LNCAP (cell line): ENCODE measurements around the gene PBRM1.
A peak's percentile ranks its signal among the peaks of the same experiment; 100 is the strongest.

Experiments used
- TF ChIP-seq, protein P1 (sequence below): fragments of 450-650 bp; IDR thresholded peaks from 2 replicates; pipeline ENCODE4 v1.5.1; 2017; ENCODE audit warnings: mild to moderate bottlenecking

Gene PBRM1

DNA sequence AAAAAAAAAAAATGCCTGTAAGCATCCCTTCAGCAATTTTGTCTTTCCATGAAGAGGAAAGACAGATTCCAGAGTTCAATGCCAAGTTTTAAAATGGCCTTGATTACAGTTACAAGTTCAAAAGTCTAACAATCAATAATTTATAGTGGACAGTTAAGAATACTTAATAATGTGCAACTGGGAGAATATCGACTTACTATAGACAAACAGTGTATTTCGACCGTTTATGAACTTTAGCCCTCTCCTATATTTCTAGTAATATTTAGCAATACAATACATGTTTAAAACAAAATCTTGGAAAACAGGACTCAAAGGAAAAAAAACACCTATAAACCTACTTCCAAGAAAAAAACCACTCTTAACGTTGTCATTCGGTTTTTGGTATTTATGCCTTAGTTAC, 1.5 kb downstream of the PBRM1 start:
- TF ChIP-seq, protein P1, sequence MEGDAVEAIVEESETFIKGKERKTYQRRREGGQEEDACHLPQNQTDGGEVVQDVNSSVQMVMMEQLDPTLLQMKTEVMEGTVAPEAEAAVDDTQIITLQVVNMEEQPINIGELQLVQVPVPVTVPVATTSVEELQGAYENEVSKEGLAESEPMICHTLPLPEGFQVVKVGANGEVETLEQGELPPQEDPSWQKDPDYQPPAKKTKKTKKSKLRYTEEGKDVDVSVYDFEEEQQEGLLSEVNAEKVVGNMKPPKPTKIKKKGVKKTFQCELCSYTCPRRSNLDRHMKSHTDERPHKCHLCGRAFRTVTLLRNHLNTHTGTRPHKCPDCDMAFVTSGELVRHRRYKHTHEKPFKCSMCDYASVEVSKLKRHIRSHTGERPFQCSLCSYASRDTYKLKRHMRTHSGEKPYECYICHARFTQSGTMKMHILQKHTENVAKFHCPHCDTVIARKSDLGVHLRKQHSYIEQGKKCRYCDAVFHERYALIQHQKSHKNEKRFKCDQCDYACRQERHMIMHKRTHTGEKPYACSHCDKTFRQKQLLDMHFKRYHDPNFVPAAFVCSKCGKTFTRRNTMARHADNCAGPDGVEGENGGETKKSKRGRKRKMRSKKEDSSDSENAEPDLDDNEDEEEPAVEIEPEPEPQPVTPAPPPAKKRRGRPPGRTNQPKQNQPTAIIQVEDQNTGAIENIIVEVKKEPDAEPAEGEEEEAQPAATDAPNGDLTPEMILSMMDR = no peak

DNA sequence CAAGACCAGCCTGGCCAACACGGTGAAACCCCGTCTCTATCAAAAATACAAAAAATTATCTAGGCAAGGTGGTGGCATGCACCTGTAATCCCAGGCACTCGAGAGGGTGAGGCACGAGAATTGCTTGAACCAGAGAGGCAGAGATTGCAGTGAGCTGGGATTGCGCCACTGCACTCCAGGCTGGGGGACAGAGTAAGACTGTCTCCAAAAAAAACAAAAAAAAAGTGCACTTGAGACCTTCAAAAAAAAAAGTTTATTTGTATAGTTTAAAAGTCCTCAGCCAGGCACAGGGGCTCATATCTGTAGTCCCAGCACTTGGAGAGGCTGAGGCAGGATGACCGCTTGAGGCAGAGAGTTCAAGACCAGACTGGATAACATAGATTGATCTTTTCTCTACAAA, 2.1 kb downstream of the PBRM1 start:
- TF ChIP-seq, protein P1 = no peak

- TF ChIP-seq, protein P1 = peak; percentile 30; the same call in 1 of the 2 replicates
These were observed 3.7 kb downstream of the PBRM1 start for GRCh38 chr3:52682016-52682415.

- TF ChIP-seq, protein P1 = no peak
These were observed 4.1 kb downstream of the PBRM1 start for GRCh38 chr3:52681596-52681995.

- TF ChIP-seq, protein P1 = no peak
These were observed 5.9 kb downstream of the PBRM1 start for GRCh38 chr3:52679811-52680210.

DNA sequence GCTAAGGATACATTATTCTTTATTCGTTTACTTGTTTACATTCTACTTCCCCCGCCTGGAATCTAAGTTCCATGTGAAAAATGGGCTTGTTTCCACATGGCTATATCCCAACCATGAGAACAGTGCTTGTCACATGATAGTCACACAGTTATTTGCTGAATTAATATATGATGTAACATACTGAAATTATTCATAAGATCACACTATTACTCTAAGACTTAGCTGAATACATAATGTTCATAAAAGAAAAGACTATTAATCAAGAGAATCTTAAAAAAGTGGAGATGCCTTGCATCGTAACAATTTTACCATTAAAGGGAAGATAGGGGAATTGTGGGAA, 6.5 kb downstream of the PBRM1 start:
- TF ChIP-seq, protein P1 = no peak

GRCh38 chr3:52678265-52679198, 7.2 kb downstream of the PBRM1 start:
- TF ChIP-seq, protein P1 = no peak
